Stimulated activated CD8-positive, alpha-beta memory T cell treated with anti-CD3 and anti-CD28 coated beads, Interleukin-15, amount 100 ng/mL, for 24 hours (primary cell): ENCODE data around the gene SEC24A.
"Not testable (repeated sequence)": the region's sequence is repeated elsewhere in the genome, so short reads cannot be mapped to it uniquely, and the experiment has no call there.

Experiments used
- DNase-seq: peaks from one replicate; pipeline ENCODE4 v3.0.0-alpha.2; 2020; ENCODE audit warnings: low read depth

The SEC24A gene

GRCh38 chr5:134648425-134649162, at the start of gene SEC24A:
TSS of gene SEC24A (plus strand) at chr5:134648785. CDS start at chr5:134649077, 292 bp downstream.
- DNase-seq: peak; percentile 69

DNA sequence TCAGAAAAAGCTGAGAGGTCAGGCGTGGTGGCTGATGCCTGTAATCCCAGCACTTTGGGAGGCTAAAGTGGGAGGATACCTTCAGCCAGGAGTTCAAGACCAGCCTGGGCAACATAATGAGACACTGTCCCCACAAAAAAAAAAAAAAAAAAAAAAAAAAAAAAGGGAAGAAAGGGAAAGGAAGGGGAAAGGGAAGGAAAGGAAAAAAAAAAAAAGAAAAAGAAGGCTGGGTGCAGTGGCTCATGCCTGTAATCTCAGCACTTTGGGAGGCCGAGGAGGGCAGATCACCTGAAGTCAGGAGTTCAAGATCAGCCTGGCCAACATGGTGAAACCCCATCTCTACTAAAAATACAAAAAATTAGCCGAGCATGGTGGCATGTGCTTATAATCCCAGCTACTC, 48.8 kb upstream of the SEC24A start:
- not testable (repeated sequence) for DNase-seq

DNA sequence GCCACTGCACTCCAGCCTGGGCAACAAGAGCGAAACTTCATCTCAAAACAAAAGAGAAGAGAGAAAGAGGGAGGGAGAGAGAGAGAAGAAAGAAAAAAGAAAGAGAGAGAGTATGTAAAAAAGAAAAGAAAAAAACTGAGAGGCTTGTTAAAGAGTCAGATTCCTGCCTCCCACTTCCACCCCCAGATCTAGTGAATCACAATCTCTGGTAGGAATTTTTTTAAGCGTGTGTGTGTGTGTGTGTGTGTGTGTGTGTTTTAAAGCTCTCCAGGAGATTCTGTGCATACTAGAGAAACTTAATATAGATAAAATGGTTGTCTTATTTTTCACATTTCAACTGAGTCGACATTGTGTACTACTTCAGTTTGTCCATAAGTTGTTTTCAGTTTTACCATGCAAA, 48.0 kb upstream of the SEC24A start:
- DNase-seq: no peak

- DNase-seq: no peak
These were observed 45.5 kb upstream of the SEC24A start for GRCh38 chr5:134603059-134603458.

DNA sequence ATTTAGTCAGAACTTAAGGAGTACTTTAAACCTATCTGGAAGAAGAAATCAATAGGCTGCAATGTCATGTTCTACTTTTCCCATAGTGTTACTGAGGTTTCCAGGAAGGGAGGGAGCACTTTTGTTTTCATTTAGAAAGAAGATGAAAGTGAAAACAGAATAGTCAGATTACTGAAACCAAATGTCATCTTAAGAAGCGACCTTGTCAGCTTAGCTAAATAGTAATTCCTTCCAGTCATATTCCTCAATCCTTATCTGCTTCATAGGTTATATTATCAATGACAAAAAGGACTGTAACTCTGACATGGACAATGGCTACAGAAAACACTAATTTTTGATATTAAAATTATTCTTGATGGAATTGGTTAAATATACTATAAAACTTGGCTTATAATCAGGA, 43.7 kb upstream of the SEC24A start:
- DNase-seq: no peak

DNA sequence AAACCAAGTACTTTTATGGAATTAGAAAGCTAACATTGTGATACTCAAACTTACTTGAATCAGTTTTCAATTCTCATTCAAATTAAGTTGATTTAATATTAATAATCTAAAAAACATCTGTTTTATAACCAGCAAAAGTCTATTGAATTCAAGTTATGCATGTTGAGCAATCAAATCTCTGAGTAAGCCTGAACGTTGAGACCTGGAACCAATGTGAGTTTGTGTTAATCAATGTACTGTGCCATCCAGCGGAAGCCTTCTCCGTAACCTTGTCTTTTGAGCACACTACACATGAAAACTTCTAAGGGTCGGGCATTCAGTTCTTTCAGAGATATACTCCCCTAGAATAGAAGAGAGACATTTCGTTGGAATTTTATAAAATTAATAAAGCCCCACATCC, 41.9 kb upstream of the SEC24A start:
- no peak for DNase-seq

DNA sequence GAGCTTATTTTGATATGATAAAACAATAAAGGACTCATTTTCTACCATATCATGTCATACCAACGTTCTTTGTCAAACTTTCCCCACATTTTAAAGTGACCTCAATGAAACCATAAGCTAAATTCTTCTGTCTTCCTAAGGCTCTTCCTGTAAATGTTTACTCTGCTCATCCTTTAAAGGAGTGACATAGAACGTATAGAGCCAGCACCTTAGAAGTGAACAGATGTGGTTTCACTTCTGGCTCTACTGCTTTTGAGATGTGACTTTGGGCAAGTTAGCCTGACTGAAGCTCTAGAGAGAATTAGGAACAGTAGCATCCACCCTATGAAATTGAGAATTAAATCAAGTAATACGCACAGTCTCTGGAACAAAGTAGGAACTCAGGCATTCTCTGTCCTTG, 40.0 kb upstream of the SEC24A start:
- DNase-seq: no peak

DNA sequence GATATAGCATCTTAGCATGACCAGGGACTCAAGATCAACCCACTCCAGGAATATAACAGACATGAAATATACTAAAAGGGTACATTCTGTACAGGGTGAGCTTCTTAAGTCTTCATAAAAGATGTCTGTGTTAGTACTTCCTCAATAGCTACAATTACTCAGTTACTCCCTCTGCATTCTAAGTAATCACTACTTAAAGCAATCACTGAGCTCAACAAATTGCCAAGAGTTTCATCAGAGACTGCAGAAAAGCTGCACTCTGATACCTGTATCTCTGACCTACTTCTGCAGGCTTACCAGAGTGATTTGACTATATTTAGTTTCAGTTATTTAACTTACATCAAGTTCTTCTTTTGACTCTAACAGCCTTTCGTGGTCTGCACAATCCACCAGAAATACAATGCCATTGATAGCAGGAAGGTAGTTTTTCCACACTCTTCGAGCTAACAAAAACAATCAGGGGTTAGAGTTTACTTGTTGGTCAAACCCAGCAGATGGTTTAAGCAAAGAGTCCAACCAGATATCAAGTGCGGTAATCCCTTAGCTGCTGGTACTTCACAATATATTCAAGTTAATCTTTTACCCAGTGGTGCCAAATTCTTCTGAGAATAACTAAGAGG, 39.2 kb upstream of the SEC24A start:
- DNase-seq: no peak

GRCh38 chr5:134610725-134611124, 37.9 kb upstream of the SEC24A start:
- DNase-seq: no peak

GRCh38 chr5:134611515-134611914, 37.1 kb upstream of the SEC24A start:
- DNase-seq: no peak

DNA sequence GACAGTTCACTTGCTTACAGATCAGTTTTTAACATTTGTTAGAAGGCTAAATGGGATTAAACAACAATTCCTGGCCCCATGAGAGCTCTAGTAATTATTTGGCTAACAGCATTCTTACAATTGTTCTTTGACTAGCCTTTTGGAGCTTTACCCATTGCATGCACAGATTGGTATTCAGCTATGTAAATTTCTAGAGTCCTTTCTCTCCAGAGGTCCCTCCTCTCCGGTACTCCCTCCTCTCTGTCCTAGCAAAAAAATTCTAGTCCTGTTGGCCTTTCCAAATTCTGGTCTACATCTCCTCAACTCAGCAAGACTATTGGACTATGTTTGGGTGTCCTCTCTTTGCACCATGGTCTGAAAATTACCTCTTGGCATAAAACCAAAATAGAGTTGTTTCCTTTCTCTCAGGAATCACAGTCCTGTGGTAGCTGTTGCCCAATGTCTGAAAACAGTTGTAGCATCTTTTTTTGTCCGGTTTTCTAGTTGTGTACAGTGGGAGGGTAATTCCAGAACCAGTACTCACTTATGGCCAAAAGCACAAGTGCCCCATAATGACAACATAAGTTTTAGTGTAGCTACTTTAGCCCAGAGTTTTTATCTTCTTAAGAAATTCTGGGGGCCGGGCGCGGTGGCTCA, 34.0 kb upstream of the SEC24A start:
- no peak for DNase-seq

- DNase-seq: no peak
These were observed 28.0 kb upstream of the SEC24A start for GRCh38 chr5:134620634-134621033.

GRCh38 chr5:134625559-134625958, 23.0 kb upstream of the SEC24A start:
- DNase-seq: no peak

- no peak for DNase-seq
These were observed 22.1 kb upstream of the SEC24A start for GRCh38 chr5:134626369-134627014.

GRCh38 chr5:134634227-134634626, 14.4 kb upstream of the SEC24A start:
- DNase-seq: no peak

DNA sequence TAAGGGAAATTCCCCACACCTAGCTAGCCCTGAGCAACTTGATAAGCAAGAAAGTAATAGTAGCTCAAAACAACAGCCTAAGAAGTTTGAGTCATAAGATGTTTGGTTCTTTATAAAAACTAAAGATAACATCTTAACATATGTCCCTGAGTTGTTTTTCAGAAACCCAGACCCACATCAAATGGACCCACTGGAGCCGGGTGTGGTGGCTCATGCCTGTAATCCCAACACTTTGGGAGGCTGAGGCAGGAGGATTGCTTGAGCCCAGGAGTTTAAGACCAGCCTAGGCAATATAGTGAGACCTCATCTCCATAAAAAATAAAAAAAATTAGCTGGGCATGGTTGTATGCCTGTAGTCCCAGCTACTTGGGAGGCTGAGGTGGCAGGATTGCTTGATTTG, 13.2 kb upstream of the SEC24A start:
- DNase-seq: not testable (repeated sequence)

DNA sequence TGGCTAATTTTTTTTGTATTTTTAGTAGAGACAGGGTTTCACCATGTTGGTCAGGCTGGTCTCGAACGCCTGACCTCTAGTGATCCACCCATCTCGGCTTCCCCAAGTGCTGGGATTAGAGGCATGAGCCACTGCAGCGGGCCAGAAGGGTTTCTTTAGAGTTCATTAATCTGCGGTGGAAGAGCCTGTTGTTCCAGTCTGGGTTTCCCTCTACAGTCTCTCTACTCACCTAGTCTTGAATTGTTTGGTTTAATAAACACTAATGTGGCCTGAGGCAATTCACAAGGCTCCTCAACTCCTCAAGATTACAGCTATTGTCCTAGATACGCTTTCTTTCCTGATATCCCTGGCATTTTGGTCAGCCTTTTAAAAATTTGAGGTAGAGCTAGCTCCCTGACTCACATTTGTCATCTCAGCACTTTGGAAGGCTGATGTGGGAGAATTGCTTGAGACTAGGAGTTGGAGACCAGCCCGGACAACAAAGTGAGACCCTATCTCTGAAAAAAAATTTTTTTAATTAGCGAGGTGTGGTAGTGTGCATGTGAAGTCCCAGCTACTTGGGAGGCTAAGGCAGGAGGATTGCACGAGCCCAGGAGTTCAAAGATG, 11.4 kb upstream of the SEC24A start:
- DNase-seq: no peak

- DNase-seq: no peak
These were observed 9.8 kb upstream of the SEC24A start for GRCh38 chr5:134638760-134639201.

DNA sequence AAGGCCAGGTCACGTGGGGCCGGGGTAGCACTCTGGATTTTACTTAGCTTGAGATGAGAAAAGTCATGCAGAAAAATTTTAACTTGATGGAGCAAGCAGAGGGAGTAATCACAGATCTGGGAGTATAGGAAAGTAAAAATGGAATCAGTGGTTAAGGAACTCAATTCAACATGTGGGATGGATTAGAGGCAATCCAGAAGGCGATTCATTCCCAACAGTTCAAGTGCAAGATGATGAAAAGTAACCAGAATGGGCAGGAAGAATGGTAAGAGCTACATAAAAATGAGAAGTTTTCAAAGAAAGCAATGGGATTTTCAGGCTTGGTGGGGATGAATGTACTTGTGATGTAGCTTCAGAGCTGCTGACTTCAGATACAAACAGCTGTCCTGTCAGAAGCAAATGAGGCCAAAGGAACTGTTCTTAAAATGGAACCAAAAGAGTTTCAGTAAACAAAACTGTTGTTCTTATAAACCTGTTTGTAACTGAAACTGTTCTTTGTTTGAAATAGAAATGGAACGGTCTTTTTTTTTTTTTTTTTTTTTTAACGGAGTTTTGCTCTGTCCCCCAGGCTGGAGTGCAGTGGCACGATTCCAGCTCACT, 5.6 kb upstream of the SEC24A start:
- no peak for DNase-seq

GRCh38 chr5:134647750-134648424, 698 bp upstream of the SEC24A start:
- no peak for DNase-seq

GRCh38 chr5:134649163-134649835, 714 bp downstream of the SEC24A start:
- DNase-seq: no peak
